H1 (cell line): ENCODE data around the gene GRM4. TPM values are rescaled to one million over a fixed set of nuclear protein-coding genes. Genes with fewer than 3 reads are reported as not detected.

Source experiments
- CTCF ChIA-PET: fragments of 300-600 bp; sonication (Branson Sonifier 250); formaldehyde crosslinking; loops from one replicate; lab custom pipeline; 2021; ENCODE audit not compliant: partially characterized antibody; lab: Charles Lee
- POLR2A ChIA-PET: fragments of 300-600 bp; sonication (Branson Sonifier 250); formaldehyde crosslinking; loops from one replicate; lab custom pipeline; 2021; ENCODE audit warnings: inconsistent platforms; ENCODE audit not compliant: partially characterized antibody; lab: Charles Lee
- DNase-seq, 2 experiments: peaks; one replicate each; pipeline versions ENCODE4 v3.0.0 to v3.0.0-alpha.2; 2010 to 2022; ENCODE audit warnings: low spot score in 2 of 2, low read depth in 1 of 2, mixed read lengths in 1 of 2
- FAIRE-seq: peaks from 2 replicates; lab custom pipeline; 2011; peaks lifted over from hg19 to GRCh38; lab: Jason Lieb, UNC
- H2AFZ ChIP-seq: 2 replicates; pipeline ENCODE4 v1.8.1; 2012; ENCODE audit warnings: low read length, inconsistent platforms
- H2AK5ac ChIP-seq: 2 replicates; pipeline ENCODE4 v1.6.1; 2013; ENCODE audit warnings: low read depth, low read length
- H2BK120ac ChIP-seq: replicated peaks from 2 replicates; pipeline ENCODE3; 2013; ENCODE audit warnings: low read depth, low read length, inconsistent platforms
- H2BK12ac ChIP-seq: 2 replicates; pipeline ENCODE4 v1.6.1; 2013; ENCODE audit warnings: low read depth, low read length
- H2BK15ac ChIP-seq: 2 replicates; pipeline ENCODE4 v1.6.1; 2013; ENCODE audit warnings: low read length
- H2BK20ac ChIP-seq: 2 replicates; pipeline ENCODE4 v1.6.1; 2013; ENCODE audit warnings: low read length
- H2BK5ac ChIP-seq: 2 replicates; pipeline ENCODE4 v1.6.1; 2013; ENCODE audit warnings: low read depth, low read length
- H3K14ac ChIP-seq: 2 replicates; pipeline ENCODE4 v1.6.1; 2013; ENCODE audit warnings: inconsistent platforms; ENCODE audit not compliant: insufficient read length
- H3K18ac ChIP-seq: 2 replicates; pipeline ENCODE4 v1.6.1; 2013; ENCODE audit warnings: low read length; ENCODE audit errors: extremely low read depth
- H3K23ac ChIP-seq: 2 replicates; pipeline ENCODE4 v1.6.1; 2013; ENCODE audit warnings: inconsistent platforms; ENCODE audit not compliant: insufficient read length
- H3K23me2 ChIP-seq: 2 replicates; pipeline ENCODE4 v1.6.1; 2013; ENCODE audit warnings: low read depth, low read length
- H3K27ac ChIP-seq: 2 replicates; pipeline ENCODE4 v1.6.1; 2011; ENCODE audit warnings: low read depth, low read length, inconsistent platforms
- H3K27me3 ChIP-seq, 4 experiments: replicated peaks in 1 of 4; 1 replicate in 1 of 4; 2 replicates in 3 of 4; pipeline versions ENCODE4 v1.6.1 to v1.8.1; 2011 to 2013; ENCODE audit warnings: low read length in 3 of 4, mild to moderate bottlenecking in 3 of 4, inconsistent platforms in 2 of 4, mixed read lengths in 2 of 4, moderate library complexity in 1 of 4; ENCODE audit not compliant: control insufficient read depth in 3 of 4, insufficient read depth in 3 of 4; ENCODE audit errors: extremely low read depth in 1 of 4
- H3K36me3 ChIP-seq, 4 experiments: 2 replicates each; pipeline versions ENCODE4 v1.6.1 to v1.8.1; 2011 to 2013; ENCODE audit warnings: mild to moderate bottlenecking in 4 of 4, low read length in 3 of 4, moderate library complexity in 2 of 4, control low read depth in 1 of 4, inconsistent platforms in 1 of 4; ENCODE audit not compliant: insufficient read depth in 4 of 4, control insufficient read depth in 2 of 4
- H3K4ac ChIP-seq: replicated peaks from 2 replicates; pipeline ENCODE3; 2013; ENCODE audit warnings: low read length, low read depth, mixed read lengths, inconsistent platforms; ENCODE audit not compliant: insufficient read length
- H3K4me1 ChIP-seq, 4 experiments: replicated peaks in 1 of 4; 1 replicate in 1 of 4; 2 replicates in 3 of 4; pipeline versions ENCODE4 v1.6.1 to v1.8.1; 2011 to 2013; ENCODE audit warnings: low read length in 3 of 4, inconsistent platforms in 2 of 4, mixed read lengths in 1 of 4; ENCODE audit not compliant: insufficient read depth in 4 of 4, control insufficient read depth in 3 of 4
- H3K4me2 ChIP-seq, 2 experiments: 2 replicates each; pipeline versions ENCODE4 v1.6.1 to v1.8.1; 2011 to 2013; ENCODE audit warnings: low read depth in 2 of 2, low read length in 2 of 2, control low read depth in 1 of 2, inconsistent platforms in 1 of 2, mild to moderate bottlenecking in 1 of 2; ENCODE audit not compliant: insufficient read depth in 1 of 2
- H3K4me3 ChIP-seq, 4 experiments: fragments of 200-600, 300-600 bp in 1 of 4; sonication (generic), shearing (Covaris generic), sonication (Bioruptor Twin) in 1 of 4; 2 replicates each; pipeline versions ENCODE4 v1.5.1 to v1.8.1; 2011 to 2016; ENCODE audit warnings: low read length in 4 of 4, low read depth in 3 of 4, control low read depth in 2 of 4, inconsistent platforms in 2 of 4, mild to moderate bottlenecking in 2 of 4, mixed read lengths in 1 of 4, moderate library complexity in 1 of 4; ENCODE audit not compliant: insufficient read depth in 2 of 4; ENCODE audit errors: extremely low read depth in 1 of 4
- H3K56ac ChIP-seq: replicated peaks from 2 replicates; pipeline ENCODE3; 2013; ENCODE audit warnings: low read depth, mild to moderate bottlenecking, mixed read lengths, low read length, inconsistent platforms; ENCODE audit not compliant: insufficient read length
- H3K79me1 ChIP-seq: 2 replicates; pipeline ENCODE4 v1.6.1; 2013; ENCODE audit warnings: low read depth, low read length, control low read depth
- H3K79me2 ChIP-seq, 2 experiments: 2 replicates each; pipeline versions ENCODE4 v1.6.1 to v1.8.1; 2012 to 2013; ENCODE audit warnings: low read length in 2 of 2, mild to moderate bottlenecking in 2 of 2, inconsistent platforms in 1 of 2; ENCODE audit not compliant: insufficient read depth in 2 of 2, control insufficient read depth in 1 of 2
- H3K9ac ChIP-seq, 4 experiments: replicated peaks in 1 of 4; 1 replicate in 1 of 4; 2 replicates in 3 of 4; pipeline versions ENCODE4 v1.6.1 to v1.8.1; 2011 to 2013; ENCODE audit warnings: low read depth in 3 of 4, low read length in 3 of 4, control low read depth in 2 of 4, mild to moderate bottlenecking in 2 of 4, moderate library complexity in 2 of 4, inconsistent platforms in 1 of 4; ENCODE audit errors: extremely low read depth in 1 of 4
- H3K9me3 ChIP-seq, 2 experiments: 2 replicates each; pipeline versions ENCODE4 v1.6.1 to v1.8.1; 2012 to 2013; ENCODE audit warnings: mild to moderate bottlenecking in 2 of 2, moderate library complexity in 2 of 2, control low read depth in 1 of 2, inconsistent platforms in 1 of 2, low read depth in 1 of 2, low read length in 1 of 2, mixed read lengths in 1 of 2; ENCODE audit not compliant: insufficient read depth in 2 of 2
- H4K20me1 ChIP-seq, 2 experiments: replicated peaks in 1 of 2; 2 replicates each; pipeline versions ENCODE3 to v1.8.1; 2011 to 2013; ENCODE audit warnings: inconsistent platforms in 2 of 2, low read length in 2 of 2, mild to moderate bottlenecking in 1 of 2; ENCODE audit not compliant: insufficient read depth in 2 of 2, control insufficient read depth in 1 of 2
- H4K5ac ChIP-seq: 2 replicates; pipeline ENCODE4 v1.6.1; 2013; ENCODE audit warnings: low read length, low read depth, mixed read lengths, inconsistent platforms; ENCODE audit not compliant: insufficient read length
- H4K8ac ChIP-seq: 2 replicates; pipeline ENCODE4 v1.8.0; 2013; ENCODE audit warnings: mild to moderate bottlenecking, moderate library complexity, low read length, inconsistent platforms; ENCODE audit not compliant: insufficient read depth; ENCODE audit errors: extremely low read depth
- H4K91ac ChIP-seq: replicated peaks from 2 replicates; pipeline ENCODE3; 2013; ENCODE audit warnings: low read length, mixed read lengths, inconsistent platforms; ENCODE audit not compliant: insufficient read length
- BCL11A ChIP-seq, 2 experiments: IDR thresholded peaks; one replicate each; pipeline ENCODE4 v1.6.1; 2011; ENCODE audit warnings: low read depth in 2 of 2, low read length in 2 of 2, mild to moderate bottlenecking in 2 of 2
- GABPA ChIP-seq: IDR thresholded peaks from 2 replicates; pipeline ENCODE4 v1.6.1; 2011; ENCODE audit warnings: mild to moderate bottlenecking, low read length, moderate library complexity, borderline replicate concordance; ENCODE audit not compliant: insufficient read depth
- HDAC2 ChIP-seq, 2 experiments: fragments of 300-600 bp in 1 of 2; sonication (generic) in 1 of 2; IDR thresholded peaks; 2 replicates each; pipeline ENCODE4 v1.6.1; 2011 to 2012; ENCODE audit warnings: low read depth in 2 of 2, low read length in 2 of 2, mild to moderate bottlenecking in 2 of 2, moderate library complexity in 2 of 2, borderline replicate concordance in 1 of 2, inconsistent platforms in 1 of 2
- POLR2AphosphoS5 ChIP-seq: IDR thresholded peaks from 2 replicates; pipeline ENCODE4 v1.6.1; 2011; ENCODE audit warnings: low read depth, low read length
- RFX5 ChIP-seq: IDR thresholded peaks from 2 replicates; pipeline ENCODE4 v1.6.1; 2011; ENCODE audit warnings: low read depth, low read length, improper control_type of control experiment, borderline replicate concordance
- WGBS, 2 experiments: shearing (Covaris generic) in 1 of 2; methylation state at CpG; one replicate each; pipeline versions ENCODE4 v1.1.6 to v1.1.7; 2013 to 2015; ENCODE audit warnings: low lambda C conversion rate in 2 of 2, mixed read lengths in 2 of 2, inconsistent platforms in 1 of 2, low coverage in 1 of 2, missing lambda C conversion rate in 1 of 2; ENCODE audit not compliant: insufficient replicate concordance in 2 of 2, insufficient coverage in 1 of 2, insufficient read length in 1 of 2; ENCODE audit errors: extremely low coverage in 1 of 2, missing lambda C conversion rate in 1 of 2; 5-methylcytosine and 5-hydroxymethylcytosine counted together
- polyA plus RNA-seq, 7 experiments: library from polyadenylated mRNA; depleted of rRNA in 3 of 7; stranded (reverse) in 5 of 7; unstranded in 2 of 7; fragments of >200 nt in 5 of 7; fragments of 200-250 nt in 2 of 7; gene quantifications; 1 replicate in 5 of 7; 2 replicates in 1 of 7; 4 replicates in 1 of 7; pipeline versions ENCODE4 v1.2.1 to v1.2.3, GENCODE V29; 2011 to 2013; ENCODE audit warnings: missing spikeins in 2 of 7, mixed read lengths in 2 of 7
- total RNA-seq: library from RNA; stranded (reverse); fragmentation: NEBNext Ultra II Directional; extraction: Animal tissue kit (Norgen Biotek cat#: 25700); gene quantifications from 2 replicates; pipeline ENCODE4 v1.2.1, GENCODE V29; 2021
- TF ChIP-seq, protein P1 (sequence below): IDR thresholded peaks from 2 replicates; pipeline ENCODE4 v1.6.1; 2011; ENCODE audit warnings: low read length, improper control_type of control experiment

Gene GRM4
- total and polyA plus RNA-seq, 2 of the 8 experiments (the other 6 are each of a cell fraction or from before 2014, with no cell fraction given) = 19.6 to 21.5 TPM

DNA sequence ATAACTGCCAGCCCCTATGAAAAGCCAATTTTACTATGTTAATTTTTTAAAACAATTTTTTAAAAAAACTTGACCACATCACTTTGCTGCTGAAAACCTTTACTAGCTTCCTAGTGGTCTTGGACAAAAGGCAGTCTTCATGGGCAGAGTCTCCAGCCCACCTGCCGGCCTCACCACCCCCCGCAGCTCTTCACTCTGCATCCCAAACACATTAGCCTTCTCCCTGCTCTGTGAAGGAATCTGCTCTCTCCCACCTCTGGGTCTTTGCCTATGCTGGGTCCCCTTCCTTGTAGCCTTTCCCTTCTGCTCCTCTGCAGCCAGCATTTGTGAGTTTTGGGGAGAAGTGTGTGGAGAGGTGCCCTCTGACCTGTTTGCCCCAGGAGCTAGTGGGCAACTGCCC is 171.4 kb downstream of the GRM4 start:
- ChIA-PET POLR2A (interaction anchor here (0.6 kb wide), 1 partner anchor 76 kb away, joined by 3 read pairs; no protein-coding TSS in a partner anchor), CTCF (interaction anchor here (0.9 to 11.9 kb wide), 9 partner anchors 9 to 203 kb away, joined by 3 to 98 read pairs (median 3); no protein-coding TSS in a partner anchor)
- 9% methylated on average over 2 of the region's 2 CpGs; no CpG with 5 or more reads in 1 of the 2 experiments for WGBS, 2 experiments
- no peak overlapping the region for H2BK15ac ChIP-seq
- no peak overlapping the region for H2BK20ac ChIP-seq
- H4K91ac ChIP-seq = no peak overlapping the region
- no peaks in the 10 kb centered on the region for H3K79me1 ChIP-seq
- H4K20me1 ChIP-seq = peaks cover 0 to 2% of the 10 kb centered on the region in 2 experiments
- H3K9ac ChIP-seq = no peak overlapping the region
- no peak overlapping the region for H2BK120ac ChIP-seq
- no peaks in the 10 kb centered on the region for H3K9me3 ChIP-seq
- no peak overlapping the region for H2AK5ac ChIP-seq
- H3K18ac ChIP-seq = no peak overlapping the region
- peak overlapping the region; percentile 45 to 93; a peak in 1 of 4 replicates for H3K4me2 ChIP-seq
- DNase-seq (peak in 1 of 2 experiments; percentile 44), FAIRE-seq (no peak)
- H3K27ac ChIP-seq = no peak overlapping the region
- peaks cover 5 to 14% (median 11%) of the 10 kb centered on the region in 4 experiments for H3K27me3 ChIP-seq
- no peak overlapping the region for H3K56ac ChIP-seq
- no peak overlapping the region for H4K5ac ChIP-seq
- no peak overlapping the region for H2AFZ ChIP-seq
- no peaks in the 10 kb centered on the region for H3K79me2 ChIP-seq
- no peak overlapping the region for H3K23ac ChIP-seq
- no peaks in the 10 kb centered on the region for H3K36me3 ChIP-seq
- no peak overlapping the region for H2BK12ac ChIP-seq
- no peak overlapping the region for H2BK5ac ChIP-seq
- peaks cover 2 to 12% (median 3%) of the 10 kb centered on the region in 4 experiments; a peak in 5 of 7 replicates for H3K4me1 ChIP-seq
- no peak overlapping the region for H4K8ac ChIP-seq
- H3K14ac ChIP-seq = no peak overlapping the region
- no peak overlapping the region for H3K4ac ChIP-seq
- H3K4me3 ChIP-seq = no peak overlapping the region
- H3K23me2 ChIP-seq = no peaks in the 10 kb centered on the region; the same call in 1 of the 2 replicates
- TF ChIP-seq RFX5 (no peak), BCL11A (IDR thresholded peaks at IDR 0.05; ENCODE audit: low read depth in 2 of 2, low read length in 2 of 2) (no peak), POLR2AphosphoS5 (no peak), HDAC2 (IDR thresholded peaks at IDR 0.05; ENCODE audit: borderline replicate concordance in 1 of 2, low read depth in 2 of 2, low read length in 2 of 2) (no peak), GABPA (no peak)
- TF ChIP-seq, protein P1, sequence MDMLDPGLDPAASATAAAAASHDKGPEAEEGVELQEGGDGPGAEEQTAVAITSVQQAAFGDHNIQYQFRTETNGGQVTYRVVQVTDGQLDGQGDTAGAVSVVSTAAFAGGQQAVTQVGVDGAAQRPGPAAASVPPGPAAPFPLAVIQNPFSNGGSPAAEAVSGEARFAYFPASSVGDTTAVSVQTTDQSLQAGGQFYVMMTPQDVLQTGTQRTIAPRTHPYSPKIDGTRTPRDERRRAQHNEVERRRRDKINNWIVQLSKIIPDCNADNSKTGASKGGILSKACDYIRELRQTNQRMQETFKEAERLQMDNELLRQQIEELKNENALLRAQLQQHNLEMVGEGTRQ = no peak
